CD4-positive, alpha-beta T cell treated with Interleukin-12 subunit alpha and Interleukin-12 subunit beta, for 1 hour (primary cell): ENCODE measurements around the gene ACTN4.
"Not testable (repeated sequence)": the region's sequence is repeated elsewhere in the genome, so short reads cannot be mapped to it uniquely, and the experiment has no call there.

ENCODE experiments used
- DNase-seq: peaks from one replicate; pipeline ENCODE4 v3.0.0-alpha.2; 2020

Gene ACTN4

GRCh38 chr19:38647368-38647965, at the start of gene ACTN4:
Gene ACTN4, plus strand, starts transcription at chr19:38647649. Its CDS starts 97 bp downstream, at chr19:38647746.
- peak; percentile 100 for DNase-seq

DNA sequence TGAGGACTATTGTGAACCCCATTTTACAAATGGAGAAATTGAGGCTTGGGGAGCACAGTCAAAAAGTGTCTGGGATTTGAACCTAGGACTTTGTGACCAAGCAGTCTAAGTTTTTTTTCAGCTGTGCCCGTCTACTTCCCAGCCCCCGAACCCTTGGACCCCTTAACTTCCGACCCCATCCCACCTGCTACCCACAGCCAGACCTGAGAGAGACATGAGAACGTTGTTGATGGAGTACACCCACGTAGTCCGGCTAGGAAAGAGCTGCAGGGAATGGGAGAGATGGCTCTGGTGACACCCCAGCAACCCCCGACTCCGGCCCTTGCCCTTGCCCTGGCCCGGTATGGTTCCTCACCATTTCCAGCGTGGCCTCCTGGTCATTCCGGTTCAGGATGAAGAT, 47.7 kb upstream of the ACTN4 start:
- no peak for DNase-seq

DNA sequence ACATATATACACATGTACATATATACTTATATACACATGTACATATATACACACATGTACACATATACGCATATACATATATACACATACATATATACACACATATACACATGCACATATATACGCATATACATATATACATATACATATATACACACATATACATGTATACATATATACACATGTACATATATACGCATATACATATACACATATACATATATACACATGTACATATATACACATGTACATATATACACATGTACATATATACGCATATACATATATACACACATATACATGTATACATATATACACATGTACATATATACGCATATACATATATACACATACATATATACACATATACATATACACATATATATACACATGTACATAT, 44.6 kb upstream of the ACTN4 start:
- not testable (repeated sequence) for DNase-seq

DNA sequence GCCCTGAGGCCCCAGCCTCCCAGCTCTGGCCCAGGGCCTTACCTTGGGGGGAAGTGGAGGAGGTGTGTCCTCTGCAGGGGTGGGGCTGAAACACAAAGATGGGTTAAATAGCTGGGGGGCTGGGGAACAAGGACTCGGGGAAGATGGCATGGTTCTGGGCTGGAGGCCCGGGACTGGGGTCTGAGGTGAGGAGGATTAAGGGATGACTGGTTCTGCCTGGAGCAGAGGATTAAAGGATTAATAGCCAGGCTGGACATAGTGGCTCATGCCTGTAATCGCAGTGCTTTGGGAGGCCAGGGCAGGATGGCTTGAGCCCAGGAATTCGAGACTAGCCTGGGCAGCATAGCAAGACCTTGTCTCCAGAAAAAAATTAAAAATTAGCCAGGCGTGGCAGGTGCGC, 41.3 kb upstream of the ACTN4 start:
- DNase-seq = no peak

DNA sequence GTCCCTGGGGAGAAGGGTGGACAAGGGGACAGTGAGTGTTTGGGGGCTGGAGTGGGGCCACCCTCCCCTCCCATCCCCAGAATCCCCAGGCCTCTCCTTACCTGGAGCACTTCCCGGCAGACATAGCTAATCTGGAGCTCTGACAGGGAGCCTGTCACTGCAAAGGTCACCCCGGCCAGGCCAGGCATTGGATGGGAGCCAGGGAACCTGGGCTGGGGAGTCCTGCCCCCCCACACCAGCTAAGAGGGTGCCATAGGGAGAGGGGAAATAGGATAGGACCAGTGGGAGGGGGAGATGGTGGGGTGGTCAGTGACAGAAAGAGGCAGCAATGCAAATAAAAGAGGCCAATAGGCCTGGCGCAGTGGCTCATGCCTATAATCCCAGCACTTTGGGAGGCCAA, 33.2 kb upstream of the ACTN4 start:
- DNase-seq = no peak

GRCh38 chr19:38615007-38615581, 32.4 kb upstream of the ACTN4 start:
- no peak for DNase-seq

DNA sequence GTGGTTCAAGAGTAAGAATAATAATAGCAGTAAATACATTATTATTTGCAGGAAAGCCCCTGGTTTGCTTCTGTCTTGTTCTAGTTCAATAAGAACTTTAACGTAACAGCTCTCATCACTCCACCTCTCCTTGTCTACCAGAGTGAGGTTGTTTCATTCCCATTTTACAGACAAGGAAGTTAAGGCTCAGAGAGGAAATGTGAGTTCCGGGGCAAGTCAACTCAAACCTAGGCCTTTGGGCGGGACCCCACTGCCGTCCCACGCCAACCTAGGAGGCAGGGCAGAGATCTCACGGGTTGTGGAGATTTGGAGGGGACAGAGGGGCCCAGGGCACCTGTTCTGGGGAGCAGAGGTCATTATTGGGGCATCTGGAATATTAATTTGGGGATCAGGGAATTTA, 31.2 kb upstream of the ACTN4 start:
- DNase-seq = no peak

DNA sequence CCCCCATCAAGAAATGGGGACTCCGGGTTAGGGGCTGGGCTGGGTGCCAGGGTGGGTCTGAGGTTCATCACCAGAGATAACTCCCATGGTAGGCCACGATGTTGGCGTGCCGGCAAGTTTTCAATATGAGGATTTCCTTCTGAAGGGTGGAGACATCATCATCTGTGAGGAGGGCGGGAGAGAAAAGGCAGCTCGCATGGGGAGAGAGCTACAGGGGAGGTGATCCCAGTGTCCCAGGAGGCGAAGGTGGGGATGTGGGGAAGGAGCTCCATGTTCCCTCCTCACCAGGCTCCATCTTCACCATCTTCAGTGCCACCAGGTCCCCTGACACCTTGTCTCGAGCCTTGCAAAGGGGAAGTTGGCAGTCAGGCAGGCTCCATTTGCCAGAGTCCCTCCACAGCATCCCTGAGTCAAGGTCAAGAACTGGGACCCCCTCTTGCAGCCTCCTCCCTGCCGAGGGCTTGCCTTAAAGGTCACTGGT, 30.1 kb upstream of the ACTN4 start:
- no peak for DNase-seq

GRCh38 chr19:38617764-38618589, 29.5 kb upstream of the ACTN4 start, which contains the start of gene MAP4K1:
Gene MAP4K1, minus strand, starts transcription at chr19:38617953. Its CDS starts 58 bp downstream, at chr19:38617895.
- DNase-seq = peak; percentile 64

DNA sequence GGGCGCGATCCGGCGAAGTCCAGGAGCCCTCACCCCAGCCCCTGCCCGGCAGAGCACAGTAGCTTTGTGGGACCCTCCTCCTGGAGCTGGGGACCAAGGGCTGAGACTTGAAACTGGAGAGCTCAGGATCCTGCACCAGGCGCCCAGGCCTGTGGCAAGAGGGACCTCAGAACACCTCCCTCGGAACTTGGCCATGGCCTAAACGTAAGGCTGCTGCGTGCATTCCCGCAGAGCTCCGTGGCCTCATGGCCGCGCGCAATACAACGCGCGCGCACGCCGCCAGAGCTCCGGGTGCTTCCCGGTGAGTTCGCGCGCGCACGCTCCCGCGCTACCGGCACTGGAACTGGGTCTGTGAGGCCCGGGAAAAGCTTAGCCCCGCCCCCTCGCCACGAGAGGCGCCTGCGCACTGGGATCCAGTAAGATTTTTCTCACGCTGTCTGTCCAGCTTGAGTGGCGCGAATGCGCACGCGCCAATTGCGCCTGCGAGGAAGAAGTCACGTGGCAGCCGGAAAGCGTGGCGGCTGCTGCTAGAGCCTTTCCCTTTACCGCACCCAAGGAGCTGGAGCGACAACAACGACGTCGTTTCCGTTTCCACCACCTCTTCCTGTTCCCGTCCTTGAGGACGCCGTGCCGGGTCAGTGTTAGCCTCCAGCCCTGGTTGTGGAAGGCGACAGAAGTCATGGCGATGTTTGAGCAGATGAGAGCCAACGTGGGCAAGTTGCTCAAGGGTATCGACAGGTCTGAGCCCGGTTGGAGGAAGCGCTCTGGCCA, 28.7 kb upstream of the ACTN4 start, which contains the start of gene EIF3K:
Gene EIF3K, plus strand, starts transcription at position 599 of the 771 bp plus-strand sequence. Its CDS starts 81 bp downstream, at position 680.
- DNase-seq = peak; percentile 98

DNA sequence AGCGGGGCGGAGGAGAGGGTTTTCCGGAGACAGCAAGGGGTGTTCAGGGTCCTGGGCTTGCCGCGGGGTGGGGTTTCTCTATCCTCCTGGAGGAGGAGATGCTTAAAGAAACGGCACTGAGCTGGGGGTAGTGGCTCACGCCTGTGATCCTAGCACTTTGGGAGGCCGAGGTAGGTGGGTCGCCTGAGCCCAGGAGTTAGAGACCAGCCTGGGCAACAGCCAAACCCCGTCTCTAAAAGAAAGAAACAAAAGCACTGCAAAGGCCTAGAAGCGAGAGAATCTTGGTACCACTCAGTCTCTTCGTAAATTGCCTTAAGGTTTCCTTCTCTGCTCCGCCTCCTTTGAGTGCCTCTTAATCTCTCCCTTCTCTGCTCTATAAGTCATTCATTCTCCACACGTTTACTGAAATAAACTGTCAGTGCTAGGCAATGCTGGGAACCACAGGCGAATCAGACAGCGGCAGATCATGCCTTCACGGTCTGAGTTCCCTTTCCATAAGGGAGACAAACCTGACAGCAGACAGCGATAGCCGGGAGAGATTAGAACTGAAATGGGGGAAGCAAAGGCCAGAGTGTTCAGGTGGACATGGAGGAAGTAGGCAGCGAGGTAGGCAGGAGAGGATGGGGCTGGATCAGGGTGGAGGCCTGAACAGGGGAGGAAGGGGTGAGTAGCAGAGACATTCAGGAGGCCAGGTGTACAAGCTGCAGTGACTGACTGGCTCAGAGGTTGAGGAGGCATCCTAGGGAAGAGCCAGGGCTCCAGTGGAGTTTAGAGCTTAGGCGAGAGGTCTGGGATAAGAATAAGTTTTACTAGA, 27.9 kb upstream of the ACTN4 start:
- DNase-seq = no peak

DNA sequence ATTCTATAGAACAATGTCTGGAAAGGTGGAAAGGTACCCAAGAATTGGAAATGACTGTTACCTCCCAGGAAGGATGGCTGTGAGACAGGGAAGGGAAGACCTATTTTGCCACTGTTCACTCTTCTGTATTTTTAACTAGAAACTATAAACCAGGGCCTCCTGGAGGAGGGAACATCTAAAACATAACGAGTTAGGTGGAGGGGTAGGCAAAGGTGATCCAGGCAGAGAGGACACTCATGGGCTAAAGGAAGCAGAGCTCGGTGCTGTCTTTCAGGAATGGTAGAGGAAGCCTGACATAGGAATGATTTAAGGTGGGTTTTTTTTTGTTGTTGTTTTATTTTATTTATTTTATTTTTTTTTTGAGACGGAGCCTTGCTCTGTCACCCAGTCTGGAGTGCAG, 22.6 kb upstream of the ACTN4 start:
- no peak for DNase-seq

DNA sequence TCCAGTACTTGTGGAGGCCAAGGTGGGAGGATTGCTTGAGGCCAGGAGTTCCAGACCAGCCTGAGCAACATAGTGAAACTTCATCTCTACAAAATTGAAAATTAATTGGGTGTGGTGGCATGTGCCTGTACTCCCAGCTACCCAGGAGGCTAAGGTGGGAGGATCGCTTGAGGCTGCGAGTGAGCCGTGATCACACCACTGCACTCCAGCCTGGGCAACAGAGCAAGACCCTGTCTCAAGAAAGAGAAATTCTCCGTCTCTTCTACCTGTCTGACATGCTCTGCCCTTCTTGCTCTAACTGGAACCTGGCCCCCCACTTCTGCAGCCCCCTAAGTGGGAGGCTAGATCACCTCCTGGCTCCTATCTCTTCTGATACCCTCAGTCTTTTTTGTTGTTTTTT, 21.0 kb upstream of the ACTN4 start:
- DNase-seq = no peak

DNA sequence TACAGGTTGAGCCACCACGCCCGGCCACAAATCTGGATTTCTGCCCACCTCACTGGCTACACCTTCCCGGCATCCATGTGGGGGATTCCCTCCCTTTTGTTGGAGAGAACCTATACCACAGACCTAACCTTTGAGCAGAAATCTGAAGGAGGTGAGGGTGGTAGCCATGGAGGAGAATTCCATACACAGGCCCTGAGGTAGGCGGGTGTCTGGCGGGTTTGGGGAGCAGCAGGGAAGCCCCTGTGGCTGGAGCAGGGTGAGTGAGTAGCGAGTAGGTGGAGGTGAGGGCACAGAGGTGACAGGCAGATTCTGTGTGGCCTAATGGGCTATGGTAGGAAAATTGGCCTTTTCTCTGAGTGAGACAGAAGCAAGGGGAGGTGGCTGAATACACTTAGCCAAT, 17.9 kb upstream of the ACTN4 start:
- no peak for DNase-seq

DNA sequence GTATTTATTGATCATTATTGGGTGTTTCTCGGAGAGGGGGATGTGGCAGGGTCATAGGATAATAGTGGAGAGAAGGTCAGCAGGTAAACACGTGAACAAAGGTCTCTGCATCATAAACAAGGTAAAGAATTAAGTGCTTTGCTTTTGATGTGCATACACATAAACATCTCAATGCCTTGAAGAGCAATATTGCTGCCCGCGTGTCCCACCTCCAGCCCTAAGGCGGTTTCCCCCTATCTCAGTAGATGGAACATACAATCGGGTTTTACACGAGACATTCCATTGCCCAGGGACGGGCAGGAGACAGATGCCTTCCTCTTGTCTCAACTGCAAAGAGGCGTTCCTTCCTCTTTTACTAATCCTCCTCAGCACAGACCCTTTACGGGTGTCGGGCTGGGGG, 16.1 kb upstream of the ACTN4 start:
- not testable (repeated sequence) for DNase-seq

- not testable (repeated sequence) for DNase-seq
Observed at GRCh38 chr19:38631811-38632475, 15.5 kb upstream of the ACTN4 start.

GRCh38 chr19:38632476-38633213, 14.8 kb upstream of the ACTN4 start:
- no peak for DNase-seq

- DNase-seq = peak; percentile 78
Observed at GRCh38 chr19:38634757-38635482, 12.5 kb upstream of the ACTN4 start.

GRCh38 chr19:38635483-38636399, 11.7 kb upstream of the ACTN4 start:
- no peak for DNase-seq
